GM12878 (cell line): ENCODE results near the gene NFYA. TPM values are rescaled to one million over a fixed set of nuclear protein-coding genes. Genes with fewer than 3 reads are reported as not detected.

Source experiments
- ATAC-seq: fragments of 200-7000 bp; cut with Tn5 transposase; 3 replicates; pipeline ENCODE4 v1.9.1; 2020; ENCODE audit warnings: mild to moderate bottlenecking, moderate library complexity
- BruUV-seq: library from RNA; stranded (reverse); fragments of 400-500 nt; replicated peaks from 2 replicates; lab custom pipeline; 2021; lab: Mats Ljungman, UMichigan
- CTCF ChIA-PET: fragments of 300-600 bp; sonication (Branson Sonifier 250); formaldehyde crosslinking; extraction: SDS; loops from one replicate; lab custom pipeline; 2021; ENCODE audit warnings: inconsistent platforms; lab: Yijun Ruan, JAX
- POLR2A ChIA-PET: fragments of 350-600 bp; formaldehyde crosslinking; extraction: SDS; loops from one replicate; lab custom pipeline; 2021; ENCODE audit warnings: inconsistent platforms; lab: Charles Lee
- RAD21 ChIA-PET: fragments of 300-600 bp; sonication (Branson Sonifier 250); formaldehyde crosslinking; loops from one replicate; lab custom pipeline; 2023; ENCODE audit warnings: antibody characterized with exemption; ENCODE audit not compliant: unreplicated experiment; lab: Charles Lee
- SMC1A ChIA-PET: fragments of 300-600 bp; sonication (Branson Sonifier 250); formaldehyde crosslinking; loops from one replicate; lab custom pipeline; 2023; ENCODE audit not compliant: unreplicated experiment, uncharacterized antibody; lab: Charles Lee
- DNase-seq: peaks from one replicate; pipeline ENCODE4 v3.0.0-alpha.2; 2011; ENCODE audit warnings: low read depth, low spot score
- FAIRE-seq: peaks from 3 replicates; lab custom pipeline; 2011; peaks lifted over from hg19 to GRCh38; lab: Jason Lieb, UNC
- H2AFZ ChIP-seq: 2 replicates; pipeline ENCODE4 v1.6.0; 2011; ENCODE audit warnings: low read depth, low read length, control low read depth; ENCODE audit not compliant: control insufficient read depth
- H3K27ac ChIP-seq: 2 replicates; pipeline ENCODE4 v1.5.1; 2011; ENCODE audit warnings: control low read depth; ENCODE audit not compliant: control insufficient read depth, insufficient read depth
- H3K27me3 ChIP-seq, 2 experiments: replicated peaks in 1 of 2; 2 replicates each; pipeline versions ENCODE4 v1.6.0 to v1.6.1; 2011; ENCODE audit warnings: low read length in 1 of 2; ENCODE audit not compliant: control insufficient read depth in 2 of 2, insufficient read depth in 2 of 2
- H3K36me3 ChIP-seq, 2 experiments: 2 replicates each; pipeline ENCODE4 v1.5.1; 2011; ENCODE audit warnings: low read length in 1 of 2; ENCODE audit not compliant: control insufficient read depth in 2 of 2, insufficient read depth in 2 of 2
- H3K4me1 ChIP-seq: 2 replicates; pipeline ENCODE4 v1.6.1; 2011; ENCODE audit warnings: mild to moderate bottlenecking, low read length, moderate library complexity, mixed read lengths; ENCODE audit not compliant: control insufficient read depth, insufficient read depth
- H3K4me2 ChIP-seq: 2 replicates; pipeline ENCODE4 v1.6.0; 2011; ENCODE audit warnings: control low read depth; ENCODE audit not compliant: control insufficient read depth, insufficient read depth
- H3K4me3 ChIP-seq: fragments of 200-600 bp; sonication (generic); 2 replicates; pipeline ENCODE4 v1.5.1; 2016
- H3K79me2 ChIP-seq: 2 replicates; pipeline ENCODE4 v1.6.0; 2011; ENCODE audit warnings: low read length; ENCODE audit not compliant: control insufficient read depth, insufficient read depth
- H3K9ac ChIP-seq: 2 replicates; pipeline ENCODE4 v1.8.0; 2011; ENCODE audit warnings: low read length, control low read depth, mixed read lengths; ENCODE audit not compliant: control insufficient read depth, insufficient read depth
- H3K9me3 ChIP-seq: replicated peaks from 3 replicates; pipeline ENCODE4 v1.5.1; 2011; ENCODE audit warnings: mild to moderate bottlenecking, low read length; ENCODE audit not compliant: control insufficient read depth, insufficient read depth
- H4K20me1 ChIP-seq: 2 replicates; pipeline ENCODE4 v1.6.0; 2011; ENCODE audit not compliant: control insufficient read depth, insufficient read depth
- ATF2 ChIP-seq: IDR thresholded peaks from 2 replicates; pipeline ENCODE4 v1.6.1; 2012; ENCODE audit warnings: low read length, inconsistent platforms
- ATF7 ChIP-seq: fragments of 450-650 bp; IDR thresholded peaks from 2 replicates; pipeline ENCODE4 v1.6.1; 2016; ENCODE audit warnings: low read depth, mild to moderate bottlenecking
- BACH1 ChIP-seq: fragments of 450-650 bp; IDR thresholded peaks from 2 replicates; pipeline ENCODE4 v1.6.1; 2017; ENCODE audit warnings: mild to moderate bottlenecking, borderline replicate concordance
- BHLHE40 ChIP-seq, 2 experiments: fragments of 450-650 bp in 1 of 2; IDR thresholded peaks; 2 replicates each; pipeline ENCODE4 v1.6.1; 2011 to 2017; ENCODE audit warnings: low read depth in 2 of 2, borderline replicate concordance in 1 of 2, improper control_type of control experiment in 1 of 2, low read length in 1 of 2, mild to moderate bottlenecking in 1 of 2
- CBX5 ChIP-seq: sonication (generic); IDR thresholded peaks from 2 replicates; pipeline ENCODE4 v1.6.1; 2016; ENCODE audit warnings: low read depth, moderate library complexity, mild to moderate bottlenecking, inconsistent platforms
- CHD1 ChIP-seq: IDR thresholded peaks from 2 replicates; pipeline ENCODE4 v1.6.1; 2012; ENCODE audit warnings: low read depth, low read length, improper control_type of control experiment
- JUNB ChIP-seq: IDR thresholded peaks from 2 replicates; pipeline ENCODE4 v1.6.1; 2016; ENCODE audit warnings: antibody characterized with exemption, mild to moderate bottlenecking
- MYC ChIP-seq: IDR thresholded peaks from 2 replicates; pipeline ENCODE4 v1.6.1; 2011; ENCODE audit warnings: mild to moderate bottlenecking, low read length, moderate library complexity, inconsistent platforms; ENCODE audit not compliant: insufficient read depth, insufficient replicate concordance, insufficient read length, severe bottlenecking
- NFYA ChIP-seq: IDR thresholded peaks from 2 replicates; pipeline ENCODE4 v1.6.1; 2011; ENCODE audit warnings: low read depth, mild to moderate bottlenecking, low read length, improper control_type of control experiment, borderline replicate concordance
- NR2C2 ChIP-seq: IDR thresholded peaks from 2 replicates; pipeline ENCODE4 v1.6.1; 2011; ENCODE audit warnings: borderline replicate concordance, low read depth; ENCODE audit not compliant: control insufficient read depth, insufficient read length
- RB1 ChIP-seq: fragments of 450-650 bp; formaldehyde crosslinking; IDR thresholded peaks from 2 replicates; pipeline ENCODE4 v1.6.1; 2017; ENCODE audit warnings: mild to moderate bottlenecking, borderline replicate concordance
- SP1 ChIP-seq: IDR thresholded peaks from one replicate; pipeline ENCODE4 v1.6.1; 2011; ENCODE audit warnings: low read depth, low read length
- STAT3 ChIP-seq: IDR thresholded peaks from 2 replicates; pipeline ENCODE4 v1.6.1; 2011; ENCODE audit warnings: low read depth, low read length, improper control_type of control experiment
- ZBTB40 ChIP-seq: fragments of 450-650 bp; IDR thresholded peaks from 2 replicates; pipeline ENCODE4 v1.6.1; 2016; ENCODE audit warnings: mild to moderate bottlenecking, moderate library complexity, borderline replicate concordance
- in situ Hi-C: fragments of 300-500 bp; cut with MboI; formaldehyde crosslinking; loops from 9 replicates; pipeline ENCODE4 v1.14.3; 2018; ENCODE audit warnings: mixed read lengths
- intact Hi-C: fragments of 100-400 bp; cut with micrococcal nuclease; formaldehyde crosslinking; loops from one replicate; pipeline ENCODE4 v1.14.2; 2022; ENCODE audit not compliant: unreplicated experiment
- polyA plus RNA-seq, 11 experiments: library from polyadenylated mRNA; depleted of rRNA in 4 of 11; unstranded in 6 of 11; stranded (reverse) in 5 of 11; fragments of >200 nt; fragmentation: Nextera tagmentation in 4 of 11; fragmentation: Illumina TruSeq in 1 of 11; extraction: Ambion mirVana in 4 of 11; extraction: Trizol in 1 of 11; gene quantifications; 1 replicate in 1 of 11; 2 replicates in 10 of 11; pipeline versions ENCODE4 v1.2.1 to v1.2.3, GENCODE V29; 2011 to 2016; ENCODE audit warnings: inconsistent platforms in 2 of 11, missing spikeins in 2 of 11, low read depth in 1 of 11
- total RNA-seq, 4 experiments: library from RNA; depleted of rRNA in 3 of 4; stranded (reverse); fragments of >200 nt in 3 of 4; fragmentation: Illumina TruSeq in 1 of 4; extraction: Trizol in 1 of 4; gene quantifications; 2 replicates each; pipeline versions ENCODE4 v1.2.1 to v1.2.3, GENCODE V29; 2013 to 2021
- TF ChIP-seq, protein P1 (sequence below): fragments of 450-650 bp; IDR thresholded peaks from 2 replicates; pipeline ENCODE4 v1.6.1; 2017; ENCODE audit warnings: mild to moderate bottlenecking, low read depth, inconsistent platforms; ENCODE audit not compliant: poor library complexity, severe bottlenecking

Gene NFYA
- total and polyA plus RNA-seq, 10 of the 15 experiments (the other 5 are each of a cell fraction or from before 2014, with no cell fraction given) = 6.4 to 36.5 (median 19.1) TPM

DNA sequence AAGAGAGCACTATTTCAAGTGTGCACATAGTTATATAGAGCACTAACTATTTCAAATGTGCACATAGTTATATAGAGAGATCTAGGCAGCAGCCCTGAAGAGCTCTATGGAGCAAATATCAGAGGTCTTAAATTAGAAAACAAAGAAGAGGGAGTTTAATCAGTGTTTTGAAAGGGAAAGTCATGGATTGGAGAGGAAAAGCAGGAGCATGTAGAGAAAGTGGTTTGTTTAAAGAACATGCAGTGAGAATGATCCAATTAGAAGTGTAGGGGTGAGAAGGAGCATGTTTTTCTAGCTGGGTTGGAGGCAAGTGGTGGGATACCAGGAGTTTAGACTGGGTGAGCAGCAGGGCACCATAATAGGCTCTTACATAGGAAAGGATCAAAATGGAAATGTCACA lies 64.1 kb downstream of the NFYA start:
- no peak for DNase-seq
- in situ Hi-C loops (no loop called here), intact Hi-C loops (no loop called here)
- Histone ChIP-seq H3K4me3 (no peak overlapping the region), H3K79me2 (no peaks in the 10 kb centered on the region), H3K9me3 (no peaks in the 10 kb centered on the region), H4K20me1 (no peaks in the 10 kb centered on the region), H3K4me2 (no peak overlapping the region), H2AFZ (no peak overlapping the region), H3K27ac (no peak overlapping the region), H3K4me1 (no peaks in the 10 kb centered on the region), H3K36me3 (no peaks in the 10 kb centered on the region), H3K27me3 (no peaks in the 10 kb centered on the region; a peak in 2 of 4 replicates), H3K9ac (no peak overlapping the region)
- CTCF ChIA-PET = no interaction called here
- SMC1A ChIA-PET = interaction anchor here (1.1 kb wide), 1 partner anchor 11 kb away, joined by 3 read pairs; no protein-coding TSS in a partner anchor
- RAD21 ChIA-PET = no interaction called here
- no TSS peak for BruUV-seq
- FAIRE-seq = no peak
- no peak for ATAC-seq
- POLR2A ChIA-PET = no interaction called here
- no peak for TF ChIP-seq STAT3
- no peak for TF ChIP-seq ZBTB40
- no peak for TF ChIP-seq MYC
- TF ChIP-seq CBX5 = no peak
- TF ChIP-seq BHLHE40 (IDR thresholded peaks at IDR 0.05; ENCODE audit: borderline replicate concordance in 1 of 2, low read depth in 2 of 2, low read length in 1 of 2) = no peak
- no peak for TF ChIP-seq BACH1
- no peak for TF ChIP-seq CHD1
- TF ChIP-seq NR2C2 = no peak
- TF ChIP-seq, protein P1, sequence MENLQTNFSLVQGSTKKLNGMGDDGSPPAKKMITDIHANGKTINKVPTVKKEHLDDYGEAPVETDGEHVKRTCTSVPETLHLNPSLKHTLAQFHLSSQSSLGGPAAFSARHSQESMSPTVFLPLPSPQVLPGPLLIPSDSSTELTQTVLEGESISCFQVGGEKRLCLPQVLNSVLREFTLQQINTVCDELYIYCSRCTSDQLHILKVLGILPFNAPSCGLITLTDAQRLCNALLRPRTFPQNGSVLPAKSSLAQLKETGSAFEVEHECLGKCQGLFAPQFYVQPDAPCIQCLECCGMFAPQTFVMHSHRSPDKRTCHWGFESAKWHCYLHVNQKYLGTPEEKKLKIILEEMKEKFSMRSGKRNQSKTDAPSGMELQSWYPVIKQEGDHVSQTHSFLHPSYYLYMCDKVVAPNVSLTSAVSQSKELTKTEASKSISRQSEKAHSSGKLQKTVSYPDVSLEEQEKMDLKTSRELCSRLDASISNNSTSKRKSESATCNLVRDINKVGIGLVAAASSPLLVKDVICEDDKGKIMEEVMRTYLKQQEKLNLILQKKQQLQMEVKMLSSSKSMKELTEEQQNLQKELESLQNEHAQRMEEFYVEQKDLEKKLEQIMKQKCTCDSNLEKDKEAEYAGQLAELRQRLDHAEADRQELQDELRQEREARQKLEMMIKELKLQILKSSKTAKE = no peak
- TF ChIP-seq NFYA = no peak
- no peak for TF ChIP-seq ATF2
- TF ChIP-seq ATF7 = no peak
- no peak for TF ChIP-seq SP1
- TF ChIP-seq RB1 = no peak
- TF ChIP-seq JUNB = no peak
